ENCODE data around the gene BCL2L14. TPM values are rescaled to one million over a fixed set of nuclear protein-coding genes. Genes with fewer than 3 reads are reported as not detected.

Gene BCL2L14
- total and polyA plus RNA-seq, 2 of the 4 experiments (the other 2 are of a cell fraction): not detected

DNA sequence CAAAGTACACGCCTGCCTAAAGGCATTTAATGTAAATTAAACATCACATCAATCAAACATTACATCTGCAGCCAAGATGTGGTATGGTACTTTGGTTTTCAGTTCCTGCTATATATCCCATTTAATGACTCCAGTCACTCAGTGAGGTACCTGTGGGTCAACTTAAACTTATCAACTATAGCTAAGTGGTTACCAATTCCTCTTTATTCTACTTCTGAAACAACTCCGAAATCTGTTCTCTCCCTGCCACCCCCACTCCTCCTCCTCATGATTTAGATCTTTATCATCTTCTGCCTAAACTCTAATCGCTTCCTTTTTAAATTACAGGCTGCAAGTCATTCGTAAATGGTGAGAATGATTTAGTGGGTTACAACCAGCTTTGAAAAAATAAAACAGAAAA, 57.9 kb downstream of the BCL2L14 start:
- ATAC-seq (ENCODE audit: low read depth): no peak
- H2AFZ ChIP-seq (replicated peaks; ENCODE audit: low read length, poor library complexity): no peak overlapping the region
- no TSS peak for BruUV-seq (replicated peaks)
- CTCF ChIA-PET: no interaction called here
- H3K9me3 ChIP-seq (ENCODE audit: control insufficient read depth, insufficient read depth, low read length): no peaks in the 10 kb centered on the region
- no peaks in the 10 kb centered on the region for H3K9me1 ChIP-seq (ENCODE audit: insufficient read depth, low read length)
- no peaks in the 10 kb centered on the region for H3K79me1 ChIP-seq (ENCODE audit: low read depth in 1 of 2, low read length in 2 of 2)
- H3K4ac ChIP-seq (ENCODE audit: low read depth, low read length): no peak overlapping the region
- H3K4me1 ChIP-seq (ENCODE audit: control insufficient read depth, insufficient read depth, low read length): no peaks in the 10 kb centered on the region
- no peak overlapping the region for H4K91ac ChIP-seq (ENCODE audit: insufficient read depth, low read depth, low read length)
- H4K20me1 ChIP-seq (ENCODE audit: insufficient read depth, low read length): no peaks in the 10 kb centered on the region
- no peak overlapping the region for H3K18ac ChIP-seq (ENCODE audit: low read depth, low read length)
- no peak overlapping the region for H2BK120ac ChIP-seq (ENCODE audit: low read depth, low read length)
- no peak overlapping the region for H3K27ac ChIP-seq (ENCODE audit: insufficient read depth, low read length)
- H2BK20ac ChIP-seq (ENCODE audit: low read depth, low read length): no peak overlapping the region
- TF ChIP-seq MXI1 (IDR thresholded peaks at IDR 0.05; ENCODE audit: borderline replicate concordance, low read depth, low read length): no peak
- TF ChIP-seq RAD21 (IDR thresholded peaks at IDR 0.05; ENCODE audit: low read length): no peak
- intact Hi-C loops (cut with micrococcal nuclease) (loop anchor here (5.0 kb wide), 1 partner anchor 54 kb away; no protein-coding TSS in a partner anchor), dilution Hi-C loops (cut with HindIII; ENCODE audit: low sequenced_read_pairs, unreplicated experiment) (no loop called here), in situ Hi-C loops (cut with MboI; ENCODE audit: low sequenced_read_pairs) (no loop called here)
- POLR2A ChIA-PET (ENCODE audit: unreplicated experiment): no interaction called here
- no peak overlapping the region for H2BK5ac ChIP-seq (ENCODE audit: low read depth, low read length, poor library complexity, severe bottlenecking)
- no peak overlapping the region for H3K23ac ChIP-seq (ENCODE audit: low read depth, low read length)
- WGBS, 2 experiments (ENCODE audit: extremely low coverage in 2 of 2, insufficient read length in 1 of 2): no CpG with 5 or more reads among the region's 4 CpGs
- no peak for DNase-seq
- no peak overlapping the region for H3K4me2 ChIP-seq (ENCODE audit: low read depth, low read length)
- H3K14ac ChIP-seq (replicated peaks; ENCODE audit: low read depth, low read length): no peak overlapping the region
- H3K36me3 ChIP-seq (ENCODE audit: control insufficient read depth, insufficient read depth, low read length): peaks cover 19% of the 10 kb centered on the region
- no peak overlapping the region for H2AK9ac ChIP-seq (replicated peaks; ENCODE audit: low read depth, low read length, poor library complexity)
- H4K8ac ChIP-seq (ENCODE audit: low read depth in 2 of 2, low read length in 2 of 2): no peak overlapping the region
- no peak overlapping the region for H4K5ac ChIP-seq (ENCODE audit: low read depth, low read length)
- no peak overlapping the region for H2AK5ac ChIP-seq (ENCODE audit: low read depth, low read length)
- H2BK15ac ChIP-seq (ENCODE audit: low read depth, low read length): no peak overlapping the region
- H3K9ac ChIP-seq (ENCODE audit: low read depth, low read length): no peak overlapping the region
- H3K27me3 ChIP-seq (ENCODE audit: control insufficient read depth, insufficient read depth, low read length): no peaks in the 10 kb centered on the region
- no peak overlapping the region for H3K56ac ChIP-seq (ENCODE audit: extremely low read depth, insufficient read depth, low read length)
- H3K4me3 ChIP-seq (ENCODE audit: insufficient read depth, low read depth, low read length): no peak overlapping the region
